Stimulated activated CD8-positive, alpha-beta memory T cell treated with anti-CD3 and anti-CD28 coated beads, Interleukin-7, amount 100 ng/mL, for 24 hours (primary cell): ENCODE measurements around the gene PEAK1.
"Not testable (repeated sequence)": the region's sequence is repeated elsewhere in the genome, so short reads cannot be mapped to it uniquely, and the experiment has no call there.

Experiments used
- DNase-seq: peaks from one replicate; pipeline ENCODE4 v3.0.0-alpha.2; 2020; ENCODE audit warnings: low read depth

Gene PEAK1

GRCh38 chr15:77221708-77222107 lies 198.2 kb downstream of the PEAK1 start:
- DNase-seq, result no peak

- DNase-seq, result no peak
Measured at GRCh38 chr15:77221174-77221573, 198.7 kb downstream of the PEAK1 start.

- DNase-seq, result no peak
Measured at GRCh38 chr15:77219841-77220240, 200.1 kb downstream of the PEAK1 start.

GRCh38 chr15:77209221-77209620 lies 210.7 kb downstream of the PEAK1 start:
- DNase-seq, result no peak

- no peak for DNase-seq
Measured at GRCh38 chr15:77208241-77208640, 211.7 kb downstream of the PEAK1 start.

- DNase-seq, result no peak
Measured at GRCh38 chr15:77201665-77202064, 218.2 kb downstream of the PEAK1 start.

GRCh38 chr15:77196381-77196780 lies 223.5 kb downstream of the PEAK1 start:
- no peak for DNase-seq

- no peak for DNase-seq
Measured at GRCh38 chr15:77195586-77195985, 224.3 kb downstream of the PEAK1 start.

- no peak for DNase-seq
Measured at GRCh38 chr15:77192451-77192850, 227.5 kb downstream of the PEAK1 start.

- no peak for DNase-seq
Measured at GRCh38 chr15:77191230-77191834, 228.6 kb downstream of the PEAK1 start.

GRCh38 chr15:77187751-77188464 lies 232.0 kb downstream of the PEAK1 start:
- DNase-seq, result no peak

- DNase-seq, result no peak
Measured at GRCh38 chr15:77186594-77187011, 233.3 kb downstream of the PEAK1 start.

GRCh38 chr15:77185242-77185785 lies 234.6 kb downstream of the PEAK1 start:
- no peak for DNase-seq

- not testable (repeated sequence) for DNase-seq
Measured at GRCh38 chr15:77184352-77184751, 235.6 kb downstream of the PEAK1 start.

- no peak for DNase-seq
Measured at GRCh38 chr15:77183066-77183465, 236.8 kb downstream of the PEAK1 start.

- no peak for DNase-seq
Measured at GRCh38 chr15:77181305-77182074, 238.4 kb downstream of the PEAK1 start.

- DNase-seq, result no peak
Measured at GRCh38 chr15:77180757-77181156, 239.1 kb downstream of the PEAK1 start.

- no peak for DNase-seq
Measured at GRCh38 chr15:77180270-77180669, 239.6 kb downstream of the PEAK1 start.

GRCh38 chr15:77179541-77179998 lies 240.3 kb downstream of the PEAK1 start:
- no peak for DNase-seq

- DNase-seq, result no peak
Measured at GRCh38 chr15:77178411-77178810, 241.5 kb downstream of the PEAK1 start.

GRCh38 chr15:77176148-77176547 lies 243.8 kb downstream of the PEAK1 start:
- DNase-seq, result not testable (repeated sequence)

GRCh38 chr15:77173487-77173886 lies 246.4 kb downstream of the PEAK1 start:
- no peak for DNase-seq
